OCI-LY1 (cell line): Measurements from ENCODE around the gene SMCP.

Experiments used
- H2AFZ ChIP-seq: fragments of 200-600 bp; sonication (generic), shearing (Covaris generic); 2 replicates; pipeline ENCODE4 v1.6.0; 2014; ENCODE audit warnings: antibody characterized with exemption, mild to moderate bottlenecking, low read length
- H3F3A ChIP-seq: fragments of 200-600 bp; sonication (generic), shearing (Covaris generic); 2 replicates; pipeline ENCODE4 v1.6.0; 2014; ENCODE audit warnings: mild to moderate bottlenecking, antibody characterized with exemption, low read length, moderate library complexity; ENCODE audit not compliant: insufficient read depth
- H3K27ac ChIP-seq: fragments of 200-600 bp; sonication (generic); 2 replicates; pipeline ENCODE4 v1.5.1; 2014; ENCODE audit warnings: low read length, mixed run types, mild to moderate bottlenecking, low read depth; ENCODE audit not compliant: poor library complexity, severe bottlenecking
- H3K27me3 ChIP-seq: fragments of 200-600 bp; sonication (generic); 2 replicates; pipeline ENCODE4 v1.6.0; 2014; ENCODE audit warnings: antibody characterized with exemption, mild to moderate bottlenecking, low read length, moderate library complexity; ENCODE audit not compliant: insufficient read depth
- H3K36me3 ChIP-seq: fragments of 200-600 bp; sonication (generic); 2 replicates; pipeline ENCODE4 v1.6.1; 2014; ENCODE audit warnings: mild to moderate bottlenecking, antibody characterized with exemption, low read length, moderate library complexity, mixed read lengths; ENCODE audit not compliant: insufficient read depth
- H3K4me1 ChIP-seq: fragments of 200-600 bp; sonication (generic); 2 replicates; pipeline ENCODE4 v1.5.1; 2014; ENCODE audit warnings: mild to moderate bottlenecking, low read length, moderate library complexity; ENCODE audit not compliant: insufficient read depth, severe bottlenecking
- H3K4me2 ChIP-seq: fragments of 200-600 bp; sonication (generic), shearing (Covaris generic); 2 replicates; pipeline ENCODE4 v1.6.1; 2014; ENCODE audit warnings: low read length
- H3K4me3 ChIP-seq: fragments of 200-600 bp; sonication (generic); 2 replicates; pipeline ENCODE4 v1.5.1; 2014; ENCODE audit warnings: low read length, low read depth, mild to moderate bottlenecking, mixed read lengths; ENCODE audit not compliant: poor library complexity, severe bottlenecking
- H3K79me2 ChIP-seq: fragments of 200-600 bp; shearing (Covaris generic); 2 replicates; pipeline ENCODE4 v1.6.1; 2016; ENCODE audit warnings: mixed run types, low read length, mixed read lengths; ENCODE audit not compliant: insufficient read depth
- H3K9ac ChIP-seq: fragments of 200-600 bp; sonication (generic), shearing (Covaris generic); 2 replicates; pipeline ENCODE4 v1.6.1; 2014; ENCODE audit warnings: mild to moderate bottlenecking, low read length, mixed read lengths
- H3K9me2 ChIP-seq: fragments of 200-600 bp; sonication (generic), shearing (Covaris generic); 2 replicates; pipeline ENCODE4 v1.6.1; 2014; ENCODE audit warnings: low read depth, mild to moderate bottlenecking, low read length, mixed read lengths
- H3K9me3 ChIP-seq: fragments of 200-600 bp; shearing (Covaris generic); 2 replicates; pipeline ENCODE4 v1.6.1; 2014; ENCODE audit warnings: low read length, mixed read lengths
- H4K20me1 ChIP-seq: fragments of 200-600 bp; sonication (generic), shearing (Covaris generic); 2 replicates; pipeline ENCODE4 v1.6.0; 2016; ENCODE audit warnings: mild to moderate bottlenecking, low read length; ENCODE audit not compliant: insufficient read depth
- CTCF ChIP-seq: fragments of 200-600 bp; sonication (generic), shearing (Covaris generic); IDR thresholded peaks from 2 replicates; pipeline ENCODE4 v1.5.1; 2017; ENCODE audit warnings: mild to moderate bottlenecking, antibody characterized with exemption, low read length, moderate library complexity, mixed read lengths
- EZH2 ChIP-seq: fragments of 200-600 bp; sonication (generic), shearing (Covaris generic); IDR thresholded peaks from 2 replicates; pipeline ENCODE4 v1.8.0; 2017; ENCODE audit warnings: borderline replicate concordance, mixed run types, mild to moderate bottlenecking, antibody characterized with exemption, low read length, moderate library complexity, mixed read lengths

Gene SMCP

DNA sequence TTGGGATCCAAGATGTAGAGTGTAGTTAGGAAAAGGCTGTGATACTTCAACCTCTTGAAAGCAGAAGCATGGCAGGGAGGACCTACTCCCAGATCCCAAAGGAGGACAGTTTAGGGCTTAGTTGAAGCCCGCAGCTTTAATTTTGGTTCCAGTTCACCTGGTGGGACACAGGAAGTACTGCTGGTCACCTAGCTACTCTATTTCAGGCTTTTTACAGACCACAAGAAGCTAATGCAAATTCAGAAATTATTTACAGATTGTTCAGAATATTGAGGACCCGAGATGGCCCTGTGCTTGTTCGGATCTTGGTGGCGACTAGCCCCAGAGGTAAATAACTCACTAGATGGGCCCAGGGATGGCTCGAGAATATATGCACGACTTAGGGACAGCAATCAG is 6.4 kb upstream of the SMCP start:
- Histone ChIP-seq H3K36me3 (no peaks in the 10 kb centered on the region), H4K20me1 (no peaks in the 10 kb centered on the region), H3K4me1 (no peaks in the 10 kb centered on the region), H3K9me3 (no peaks in the 10 kb centered on the region), H3K4me2 (no peak overlapping the region), H3K27ac (no peak overlapping the region), H3K9ac (no peak overlapping the region), H3F3A (no peaks in the 10 kb centered on the region), H2AFZ (no peak overlapping the region), H3K9me2 (no peaks in the 10 kb centered on the region), H3K27me3 (no peaks in the 10 kb centered on the region), H3K4me3 (no peak overlapping the region), H3K79me2 (no peaks in the 10 kb centered on the region)
- no peak for TF ChIP-seq EZH2
- TF ChIP-seq CTCF = no peak

GRCh38 chr1:152873495-152873894 is 4.6 kb upstream of the SMCP start:
- TF ChIP-seq EZH2 (no peak), CTCF (no peak)
- H3K4me1 ChIP-seq = no peaks in the 10 kb centered on the region
- H4K20me1 ChIP-seq = no peaks in the 10 kb centered on the region
- no peaks in the 10 kb centered on the region for H3K9me3 ChIP-seq
- no peak overlapping the region for H3K4me2 ChIP-seq
- no peak overlapping the region for H3K9ac ChIP-seq
- H3K79me2 ChIP-seq = no peaks in the 10 kb centered on the region
- H3K9me2 ChIP-seq = no peaks in the 10 kb centered on the region
- no peak overlapping the region for H3K27ac ChIP-seq
- no peaks in the 10 kb centered on the region for H3K27me3 ChIP-seq
- no peak overlapping the region for H3K4me3 ChIP-seq
- no peak overlapping the region for H2AFZ ChIP-seq
- no peaks in the 10 kb centered on the region for H3K36me3 ChIP-seq
- no peaks in the 10 kb centered on the region for H3F3A ChIP-seq

GRCh38 chr1:152876827-152877226 is 1.3 kb upstream of the SMCP start:
- H3K9me2 ChIP-seq = no peaks in the 10 kb centered on the region
- no peak overlapping the region for H2AFZ ChIP-seq
- no peaks in the 10 kb centered on the region for H3K79me2 ChIP-seq
- no peaks in the 10 kb centered on the region for H3K9me3 ChIP-seq
- H3K9ac ChIP-seq = no peak overlapping the region
- H3F3A ChIP-seq = no peaks in the 10 kb centered on the region
- H3K4me2 ChIP-seq = no peak overlapping the region
- no peaks in the 10 kb centered on the region for H3K4me1 ChIP-seq
- no peaks in the 10 kb centered on the region for H3K27me3 ChIP-seq
- TF ChIP-seq EZH2 (no peak), CTCF (no peak)
- no peak overlapping the region for H3K27ac ChIP-seq
- no peaks in the 10 kb centered on the region for H4K20me1 ChIP-seq
- H3K36me3 ChIP-seq = no peaks in the 10 kb centered on the region
- no peak overlapping the region for H3K4me3 ChIP-seq
